MM.1S (cell line): ENCODE results near the gene PTPRB.

Source experiments
- CTCF ChIP-seq: fragments of 300-600 bp; sonication (generic); IDR thresholded peaks from 2 replicates; pipeline ENCODE4 v1.5.1; 2016; ENCODE audit warnings: antibody characterized with exemption, low read length, mixed read lengths
- EZH2phosphoT487 ChIP-seq: fragments of 300-600 bp; sonication (generic); IDR thresholded peaks from 2 replicates; pipeline ENCODE4 v1.6.1; 2018; ENCODE audit warnings: antibody characterized with exemption, low read length

GRCh38 chr12:70638639-70639360 lies 1.6 kb upstream of the PTPRB start:
- TF ChIP-seq CTCF, result no peak
- TF ChIP-seq EZH2phosphoT487, result no peak
